CD8-positive, alpha-beta memory T cell (primary cell): ENCODE results near the gene ESRRG. TPM values are rescaled to one million over a fixed set of nuclear protein-coding genes. Genes with fewer than 3 reads are reported as not detected.

Experiments
- CTCF ChIA-PET: fragments of 350-600 bp; sonication (Branson Sonifier 250); formaldehyde crosslinking; loops from one replicate; lab custom pipeline; 2021; ENCODE audit warnings: antibody characterized with exemption; lab: Charles Lee
- POLR2A ChIA-PET: fragments of 350-600 bp; sonication (Branson Sonifier 250); formaldehyde crosslinking; loops from one replicate; lab custom pipeline; 2021; ENCODE audit warnings: antibody characterized with exemption; lab: Charles Lee
- DNase-seq, 5 donors: peaks; one replicate each; pipeline versions ENCODE4 v3.0.0 to v3.0.0-alpha.2; 2020 to 2022; ENCODE audit warnings: mixed read lengths in 1 of 5
- H3K27ac ChIP-seq: one replicate; pipeline ENCODE4 v1.7.0; 2013; ENCODE audit warnings: low read depth, mild to moderate bottlenecking, low read length, moderate library complexity
- H3K27me3 ChIP-seq: 2 replicates; pipeline ENCODE4 v1.7.0; 2013; ENCODE audit warnings: low read length, mild to moderate bottlenecking; ENCODE audit not compliant: insufficient read depth, poor library complexity, severe bottlenecking
- H3K36me3 ChIP-seq: 2 replicates; pipeline ENCODE4 v1.7.0; 2013; ENCODE audit warnings: mild to moderate bottlenecking, low read length, moderate library complexity; ENCODE audit not compliant: insufficient read depth
- H3K4me1 ChIP-seq: 2 replicates; pipeline ENCODE4 v1.7.0; 2013; ENCODE audit warnings: mild to moderate bottlenecking, low read length, moderate library complexity; ENCODE audit not compliant: insufficient read depth
- H3K4me3 ChIP-seq: 2 replicates; pipeline ENCODE4 v1.7.0; 2013; ENCODE audit warnings: mild to moderate bottlenecking, low read length
- H3K9me3 ChIP-seq: 2 replicates; pipeline ENCODE4 v1.7.0; 2013; ENCODE audit warnings: mild to moderate bottlenecking, low read length
- H3K27ac Mint-ChIP-seq, 8 donors: one replicate each; pipeline ENCODE4 v1.8.0; 2020 to 2021; ENCODE audit warnings: mixed read lengths in 8 of 8, mild to moderate bottlenecking in 6 of 8, inconsistent platforms in 3 of 8, moderate library complexity in 3 of 8
- H3K27me3 Mint-ChIP-seq, 2 donors: one replicate each; pipeline ENCODE4 v1.8.0; 2020 to 2021; ENCODE audit warnings: mixed read lengths in 2 of 2, mild to moderate bottlenecking in 1 of 2, moderate library complexity in 1 of 2
- H3K36me3 Mint-ChIP-seq, 3 donors: one replicate each; pipeline ENCODE4 v1.8.0; 2020 to 2021; ENCODE audit warnings: mixed read lengths in 3 of 3, inconsistent platforms in 1 of 3, mild to moderate bottlenecking in 1 of 3
- H3K4me1 Mint-ChIP-seq, 3 donors: one replicate each; pipeline ENCODE4 v1.8.0; 2020 to 2021; ENCODE audit warnings: mixed read lengths in 3 of 3, inconsistent platforms in 1 of 3, mild to moderate bottlenecking in 1 of 3
- H3K4me3 Mint-ChIP-seq, 7 donors: one replicate each; pipeline ENCODE4 v1.8.0; 2020 to 2021; ENCODE audit warnings: mixed read lengths in 7 of 7, mild to moderate bottlenecking in 6 of 7, moderate library complexity in 4 of 7, inconsistent platforms in 2 of 7
- H3K9me3 Mint-ChIP-seq, 5 donors: one replicate each; pipeline ENCODE4 v1.8.0; 2020 to 2022; ENCODE audit warnings: mixed read lengths in 5 of 5, mild to moderate bottlenecking in 3 of 5, moderate library complexity in 2 of 5, inconsistent platforms in 1 of 5
- polyA plus RNA-seq: library from polyadenylated mRNA; unstranded; fragments of 300-500 nt; fragmentation: Illumina TruSeq; gene quantifications from one replicate; pipeline ENCODE4 v1.2.3, GENCODE V29; 2021
- total RNA-seq, 2 experiments: library from RNA; stranded (reverse); gene quantifications; one replicate each; pipeline ENCODE4 v1.2.3, GENCODE V29; 2021

The ESRRG gene
- total and polyA plus RNA-seq, 3 experiments from 2014 or later: not detected

- POLR2A ChIA-PET: no interaction called here
- no peaks in the 10 kb centered on the region for H3K27me3 Mint-ChIP-seq
These were observed 220.6 kb downstream of the ESRRG start for GRCh38 chr1:216502528-216503162.

GRCh38 chr1:216500273-216500967, 222.8 kb downstream of the ESRRG start:
- H3K4me3 ChIP-seq: no peak overlapping the region
- Mint-ChIP-seq H3K27me3 (no peaks in the 10 kb centered on the region), H3K36me3 (no peaks in the 10 kb centered on the region), H3K9me3 (peaks cover 0 to 18% (median 2%) of the 10 kb centered on the region in 5 donors), H3K4me1 (no peaks in the 10 kb centered on the region), H3K4me3 (no peak overlapping the region), H3K27ac (no peak overlapping the region)
- ChIA-PET POLR2A (no interaction called here), CTCF (interaction anchor here (0.8 kb wide), 1 partner anchor 16 kb away, joined by 3 read pairs; no protein-coding TSS in a partner anchor)
- DNase-seq: no peak
- H3K36me3 ChIP-seq: no peaks in the 10 kb centered on the region
- H3K27ac ChIP-seq: no peak overlapping the region
- H3K9me3 ChIP-seq: no peaks in the 10 kb centered on the region
- no peaks in the 10 kb centered on the region for H3K27me3 ChIP-seq
- no peaks in the 10 kb centered on the region for H3K4me1 ChIP-seq

More at GRCh38 chr1:216502528-216503162, 220.6 kb downstream of the ESRRG start:
- Mint-ChIP-seq H3K4me3 (no peak overlapping the region), H3K27ac (no peak overlapping the region), H3K4me1 (no peaks in the 10 kb centered on the region), H3K9me3 (peaks cover 0 to 19% (median 3%) of the 10 kb centered on the region in 5 donors), H3K36me3 (no peaks in the 10 kb centered on the region)
- H3K4me1 ChIP-seq: no peaks in the 10 kb centered on the region
- no peaks in the 10 kb centered on the region for H3K27me3 ChIP-seq
- H3K36me3 ChIP-seq: no peaks in the 10 kb centered on the region
- H3K27ac ChIP-seq: no peak overlapping the region
- DNase-seq: no peak
- H3K4me3 ChIP-seq: no peak overlapping the region
- no peaks in the 10 kb centered on the region for H3K9me3 ChIP-seq
- CTCF ChIA-PET: no interaction called here

- Mint-ChIP-seq H3K27me3 (no peaks in the 10 kb centered on the region), H3K27ac (no peak overlapping the region), H3K9me3 (peaks cover 0 to 18% (median 3%) of the 10 kb centered on the region in 5 donors), H3K4me1 (no peaks in the 10 kb centered on the region), H3K36me3 (no peaks in the 10 kb centered on the region), H3K4me3 (no peak overlapping the region)
- POLR2A ChIA-PET: no interaction called here
- no peaks in the 10 kb centered on the region for H3K9me3 ChIP-seq
- CTCF ChIA-PET: no interaction called here
- no peaks in the 10 kb centered on the region for H3K4me1 ChIP-seq
- no peak for DNase-seq
- H3K36me3 ChIP-seq: no peaks in the 10 kb centered on the region
- no peaks in the 10 kb centered on the region for H3K27me3 ChIP-seq
- H3K27ac ChIP-seq: no peak overlapping the region
- no peak overlapping the region for H3K4me3 ChIP-seq
These were observed 223.5 kb downstream of the ESRRG start for GRCh38 chr1:216499581-216500272.

GRCh38 chr1:216498277-216498676, 225.0 kb downstream of the ESRRG start:
- CTCF ChIA-PET: no interaction called here
- Histone ChIP-seq H3K36me3 (no peaks in the 10 kb centered on the region), H3K27me3 (no peaks in the 10 kb centered on the region), H3K27ac (no peak overlapping the region), H3K9me3 (no peaks in the 10 kb centered on the region), H3K4me1 (no peaks in the 10 kb centered on the region), H3K4me3 (no peak overlapping the region)
- DNase-seq: no peak
- Mint-ChIP-seq H3K36me3 (no peaks in the 10 kb centered on the region), H3K9me3 (peaks cover 3 to 17% (median 10%) of the 10 kb centered on the region in 5 donors), H3K27ac (no peak overlapping the region), H3K4me3 (no peak overlapping the region), H3K27me3 (no peaks in the 10 kb centered on the region), H3K4me1 (no peaks in the 10 kb centered on the region)
- POLR2A ChIA-PET: no interaction called here

GRCh38 chr1:216485042-216485441, 238.2 kb downstream of the ESRRG start:
- no peak overlapping the region for H3K4me3 ChIP-seq
- Mint-ChIP-seq H3K9me3 (peaks cover 6 to 20% (median 13%) of the 10 kb centered on the region in 5 donors), H3K4me1 (no peaks in the 10 kb centered on the region), H3K27me3 (no peaks in the 10 kb centered on the region), H3K4me3 (no peak overlapping the region), H3K27ac (no peak overlapping the region), H3K36me3 (no peaks in the 10 kb centered on the region)
- H3K9me3 ChIP-seq: no peaks in the 10 kb centered on the region
- no peaks in the 10 kb centered on the region for H3K27me3 ChIP-seq
- no peak for DNase-seq
- no peak overlapping the region for H3K27ac ChIP-seq
- H3K36me3 ChIP-seq: no peaks in the 10 kb centered on the region
- ChIA-PET POLR2A (no interaction called here), CTCF (no interaction called here)
- no peaks in the 10 kb centered on the region for H3K4me1 ChIP-seq

- H3K36me3 Mint-ChIP-seq: no peaks in the 10 kb centered on the region
These were observed 239.4 kb downstream of the ESRRG start for GRCh38 chr1:216483672-216484401.

GRCh38 chr1:216482620-216483019, 240.6 kb downstream of the ESRRG start:
- no peaks in the 10 kb centered on the region for H3K27me3 Mint-ChIP-seq
- ChIA-PET POLR2A (no interaction called here), CTCF (no interaction called here)
- no peaks in the 10 kb centered on the region for H3K36me3 ChIP-seq
- H3K4me1 ChIP-seq: no peaks in the 10 kb centered on the region
- H3K27ac Mint-ChIP-seq: no peak overlapping the region
- H3K4me1 Mint-ChIP-seq: no peaks in the 10 kb centered on the region
- no peak overlapping the region for H3K4me3 ChIP-seq
- H3K36me3 Mint-ChIP-seq: no peaks in the 10 kb centered on the region
- no peak overlapping the region for H3K4me3 Mint-ChIP-seq
- no peaks in the 10 kb centered on the region for H3K27me3 ChIP-seq
- no peaks in the 10 kb centered on the region for H3K9me3 ChIP-seq
- no peak for DNase-seq
- no peak overlapping the region for H3K27ac ChIP-seq
- H3K9me3 Mint-ChIP-seq: peaks cover 10 to 34% (median 16%) of the 10 kb centered on the region in 5 donors

More at GRCh38 chr1:216483672-216484401, 239.4 kb downstream of the ESRRG start:
- H3K4me1 ChIP-seq: no peaks in the 10 kb centered on the region
- Mint-ChIP-seq H3K4me1 (no peaks in the 10 kb centered on the region), H3K9me3 (peaks cover 6 to 27% (median 14%) of the 10 kb centered on the region in 5 donors), H3K27ac (no peak overlapping the region), H3K27me3 (no peaks in the 10 kb centered on the region), H3K4me3 (no peak overlapping the region)
- H3K27me3 ChIP-seq: no peaks in the 10 kb centered on the region
- H3K27ac ChIP-seq: no peak overlapping the region
- no peak for DNase-seq
- H3K9me3 ChIP-seq: no peaks in the 10 kb centered on the region
- no peak overlapping the region for H3K4me3 ChIP-seq
- POLR2A ChIA-PET: no interaction called here
- CTCF ChIA-PET: no interaction called here
- H3K36me3 ChIP-seq: no peaks in the 10 kb centered on the region
